ENCODE measurements around the gene DNAJC4. TPM values are rescaled to one million over a fixed set of nuclear protein-coding genes. Genes with fewer than 3 reads are reported as not detected.

The DNAJC4 gene
- total and polyA plus RNA-seq, 9 of the 15 experiments (the other 6 are each of a cell fraction or from before 2014, with no cell fraction given), result 4.0 to 32.6 (median 19.9) TPM

DNA sequence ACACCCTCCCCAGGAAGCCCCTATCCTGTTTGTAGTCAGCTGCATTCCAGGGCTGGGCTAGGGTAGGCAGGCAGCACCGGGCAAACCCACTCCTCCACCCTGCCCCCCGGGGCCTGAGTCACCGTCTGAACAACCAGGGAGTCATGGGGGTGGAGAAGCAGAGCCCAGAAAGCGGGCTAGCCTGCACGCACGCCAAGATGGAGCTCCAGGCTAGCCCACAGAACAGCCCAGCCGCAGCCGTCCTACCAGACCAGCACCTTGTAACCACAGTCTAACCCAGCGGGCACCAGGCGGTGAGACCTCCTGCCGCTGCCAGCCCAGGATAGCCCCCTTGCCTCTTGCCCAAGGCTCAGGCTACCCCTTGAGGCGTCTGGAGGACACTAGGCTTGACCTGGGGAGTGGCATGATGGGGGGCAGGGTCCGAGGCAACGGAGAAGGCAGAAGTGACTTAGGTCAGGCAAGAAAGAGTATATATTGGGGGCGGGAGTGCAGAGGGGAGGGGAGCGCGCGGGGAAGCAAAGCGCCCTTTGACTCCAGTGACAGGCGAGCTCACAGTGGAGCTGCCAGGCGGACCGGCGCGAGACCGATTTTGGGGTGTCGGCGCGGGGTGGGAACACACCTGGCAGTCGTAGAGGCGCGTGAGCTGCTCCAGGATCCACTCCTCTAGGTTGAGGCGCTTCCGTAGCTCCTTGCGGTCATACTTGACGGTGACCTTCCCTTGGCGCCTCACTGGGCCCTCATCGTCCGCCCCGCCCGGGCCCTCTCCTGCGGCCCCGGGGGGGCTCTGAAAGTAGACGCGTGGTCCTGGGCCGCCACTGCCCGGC is 15.7 kb downstream of the DNAJC4 start (continued):
- TF ChIP-seq, protein P1, sequence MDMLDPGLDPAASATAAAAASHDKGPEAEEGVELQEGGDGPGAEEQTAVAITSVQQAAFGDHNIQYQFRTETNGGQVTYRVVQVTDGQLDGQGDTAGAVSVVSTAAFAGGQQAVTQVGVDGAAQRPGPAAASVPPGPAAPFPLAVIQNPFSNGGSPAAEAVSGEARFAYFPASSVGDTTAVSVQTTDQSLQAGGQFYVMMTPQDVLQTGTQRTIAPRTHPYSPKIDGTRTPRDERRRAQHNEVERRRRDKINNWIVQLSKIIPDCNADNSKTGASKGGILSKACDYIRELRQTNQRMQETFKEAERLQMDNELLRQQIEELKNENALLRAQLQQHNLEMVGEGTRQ (CRISPR knock-in tag; IDR thresholded peaks at IDR 0.05), result no peak
- no peak for TF ChIP-seq THRAP3 (IDR thresholded peaks at IDR 0.05; ENCODE audit: borderline replicate concordance)
- TF ChIP-seq ZNF589 (CRISPR knock-in tag; IDR thresholded peaks at IDR 0.05; ENCODE audit: low read depth), result no peak
- TF ChIP-seq RAD21 (CRISPR knock-in tag; conservative IDR thresholded peaks at IDR 0.05 in 1 of 2, IDR thresholded peaks at IDR 0.05 in 1 of 2), result no peak
- no peak for TF ChIP-seq POLR2B (IDR thresholded peaks at IDR 0.05; ENCODE audit: low read depth, partially characterized antibody)
- no peak for TF ChIP-seq ZNF431 (CRISPR knock-in tag; IDR thresholded peaks at IDR 0.05)
- TF ChIP-seq, protein P2, sequence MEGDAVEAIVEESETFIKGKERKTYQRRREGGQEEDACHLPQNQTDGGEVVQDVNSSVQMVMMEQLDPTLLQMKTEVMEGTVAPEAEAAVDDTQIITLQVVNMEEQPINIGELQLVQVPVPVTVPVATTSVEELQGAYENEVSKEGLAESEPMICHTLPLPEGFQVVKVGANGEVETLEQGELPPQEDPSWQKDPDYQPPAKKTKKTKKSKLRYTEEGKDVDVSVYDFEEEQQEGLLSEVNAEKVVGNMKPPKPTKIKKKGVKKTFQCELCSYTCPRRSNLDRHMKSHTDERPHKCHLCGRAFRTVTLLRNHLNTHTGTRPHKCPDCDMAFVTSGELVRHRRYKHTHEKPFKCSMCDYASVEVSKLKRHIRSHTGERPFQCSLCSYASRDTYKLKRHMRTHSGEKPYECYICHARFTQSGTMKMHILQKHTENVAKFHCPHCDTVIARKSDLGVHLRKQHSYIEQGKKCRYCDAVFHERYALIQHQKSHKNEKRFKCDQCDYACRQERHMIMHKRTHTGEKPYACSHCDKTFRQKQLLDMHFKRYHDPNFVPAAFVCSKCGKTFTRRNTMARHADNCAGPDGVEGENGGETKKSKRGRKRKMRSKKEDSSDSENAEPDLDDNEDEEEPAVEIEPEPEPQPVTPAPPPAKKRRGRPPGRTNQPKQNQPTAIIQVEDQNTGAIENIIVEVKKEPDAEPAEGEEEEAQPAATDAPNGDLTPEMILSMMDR (IDR thresholded peaks at IDR 0.05 in 2 of 3, conservative IDR thresholded peaks at IDR 0.05 in 1 of 3; ENCODE audit: insufficient read depth in 2 of 3, low read depth in 1 of 3, low read length in 3 of 3), result no peak
- peak in 1 of 2 experiments; percentile 54; a peak in 1 of 4 replicates for TF ChIP-seq FOXK2 (conservative IDR thresholded peaks at IDR 0.05 in 1 of 2, IDR thresholded peaks at IDR 0.05 in 1 of 2; ENCODE audit: low read depth in 2 of 2)
- TF ChIP-seq BRD9 (IDR thresholded peaks at IDR 0.05; ENCODE audit: low read depth, partially characterized antibody), result no peak
- no peak for TF ChIP-seq BRCA1 (IDR thresholded peaks at IDR 0.05)
- no peak for TF ChIP-seq BRCA1 (CRISPR knock-in tag; IDR thresholded peaks at IDR 0.05)
- TF ChIP-seq, protein P3, sequence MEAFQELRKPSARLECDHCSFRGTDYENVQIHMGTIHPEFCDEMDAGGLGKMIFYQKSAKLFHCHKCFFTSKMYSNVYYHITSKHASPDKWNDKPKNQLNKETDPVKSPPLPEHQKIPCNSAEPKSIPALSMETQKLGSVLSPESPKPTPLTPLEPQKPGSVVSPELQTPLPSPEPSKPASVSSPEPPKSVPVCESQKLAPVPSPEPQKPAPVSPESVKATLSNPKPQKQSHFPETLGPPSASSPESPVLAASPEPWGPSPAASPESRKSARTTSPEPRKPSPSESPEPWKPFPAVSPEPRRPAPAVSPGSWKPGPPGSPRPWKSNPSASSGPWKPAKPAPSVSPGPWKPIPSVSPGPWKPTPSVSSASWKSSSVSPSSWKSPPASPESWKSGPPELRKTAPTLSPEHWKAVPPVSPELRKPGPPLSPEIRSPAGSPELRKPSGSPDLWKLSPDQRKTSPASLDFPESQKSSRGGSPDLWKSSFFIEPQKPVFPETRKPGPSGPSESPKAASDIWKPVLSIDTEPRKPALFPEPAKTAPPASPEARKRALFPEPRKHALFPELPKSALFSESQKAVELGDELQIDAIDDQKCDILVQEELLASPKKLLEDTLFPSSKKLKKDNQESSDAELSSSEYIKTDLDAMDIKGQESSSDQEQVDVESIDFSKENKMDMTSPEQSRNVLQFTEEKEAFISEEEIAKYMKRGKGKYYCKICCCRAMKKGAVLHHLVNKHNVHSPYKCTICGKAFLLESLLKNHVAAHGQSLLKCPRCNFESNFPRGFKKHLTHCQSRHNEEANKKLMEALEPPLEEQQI (IDR thresholded peaks at IDR 0.05), result no peak
- no peak for TF ChIP-seq KDM5B (IDR thresholded peaks at IDR 0.05; ENCODE audit: insufficient replicate concordance, low read depth, low read length)
- TF ChIP-seq JUN (IDR thresholded peaks at IDR 0.05; ENCODE audit: borderline replicate concordance, low read depth, low read length), result peak; percentile 60; the same call in 1 of the 2 replicates
- no peak; the same call in 1 of the 2 replicates for TF ChIP-seq JUN (CRISPR knock-in tag; IDR thresholded peaks at IDR 0.05; ENCODE audit: borderline replicate concordance)
- TF ChIP-seq ZNF408 (CRISPR knock-in tag; IDR thresholded peaks at IDR 0.05; ENCODE audit: low read depth), result no peak
- TF ChIP-seq CSDE1 (IDR thresholded peaks at IDR 0.05), result no peak
- peak; percentile 77 for TF ChIP-seq NBN (IDR thresholded peaks at IDR 0.05; ENCODE audit: low read depth)
- TF ChIP-seq ZFP36 (IDR thresholded peaks at IDR 0.05; ENCODE audit: low read depth, low read length, partially characterized antibody), result peak; percentile 40
- TF ChIP-seq, protein P4, sequence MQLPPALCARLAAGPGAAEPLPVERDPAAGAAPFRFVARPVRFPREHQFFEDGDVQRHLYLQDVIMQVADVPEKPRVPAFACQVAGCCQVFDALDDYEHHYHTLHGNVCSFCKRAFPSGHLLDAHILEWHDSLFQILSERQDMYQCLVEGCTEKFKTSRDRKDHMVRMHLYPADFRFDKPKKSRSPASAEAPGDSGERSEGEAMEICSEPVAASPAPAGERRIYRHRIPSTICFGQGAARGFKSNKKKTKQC (CRISPR knock-in tag; IDR thresholded peaks at IDR 0.05), result no peak
- TF ChIP-seq IRF2 (CRISPR knock-in tag; IDR thresholded peaks at IDR 0.05), result 0 out of 2 replicates have a peak, but pooled peaks have one; percentile 50
- peak; percentile 77 for TF ChIP-seq POLR2A (conservative IDR thresholded peaks at IDR 0.05)
- TF ChIP-seq ZNF143 (CRISPR knock-in tag; IDR thresholded peaks at IDR 0.05), result no peak
